Bone marrow (tissue), 2 donors: Measurements from ENCODE around the gene DOCK9.

ENCODE experiments used
- DNase-seq, 2 donors: peaks; one replicate each; lab custom pipeline; 2025; lab: John Stamatoyannopoulos, UW

DOCK9 gene

DNA sequence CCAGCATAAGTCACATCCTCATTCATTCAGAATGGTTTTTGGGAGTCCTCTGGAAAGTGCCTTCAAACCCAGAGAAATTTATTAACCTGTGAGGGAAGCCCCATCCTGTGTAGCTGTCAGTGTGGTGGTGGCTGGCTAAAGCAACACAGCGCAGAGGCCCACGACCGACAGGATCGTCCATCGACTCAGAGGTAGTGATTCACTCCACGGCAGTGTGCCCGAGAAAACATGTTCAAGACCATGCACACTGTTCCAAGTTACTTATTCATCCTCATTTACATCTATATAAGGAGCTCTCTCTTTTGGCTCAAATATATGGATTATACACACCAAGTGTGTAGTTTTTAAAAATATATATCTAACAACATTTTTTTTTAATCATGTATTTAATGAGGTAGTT, 129.1 kb downstream of the DOCK9 start:
- DNase-seq: no peak

DNA sequence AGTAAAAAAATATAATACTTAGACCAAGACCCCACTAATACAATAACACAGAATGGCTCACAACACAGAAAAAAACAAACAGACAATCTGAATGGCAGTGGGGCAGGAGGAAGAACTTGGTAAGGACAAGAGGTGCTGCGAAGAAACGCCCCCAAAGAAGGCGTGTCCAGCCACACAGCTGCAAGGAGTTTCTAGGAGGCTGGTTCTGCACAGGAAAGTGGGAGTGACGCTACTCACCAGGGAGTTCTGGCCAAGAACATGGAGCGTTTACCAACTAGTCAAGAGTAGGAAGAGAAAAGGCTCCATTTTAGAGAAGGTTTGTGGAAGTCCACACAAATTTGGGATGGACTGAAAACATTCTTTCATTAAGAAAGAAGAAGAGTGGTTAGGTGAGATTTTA, 130.1 kb downstream of the DOCK9 start:
- DNase-seq: peak in 1 of 2 donors; percentile 41

DNA sequence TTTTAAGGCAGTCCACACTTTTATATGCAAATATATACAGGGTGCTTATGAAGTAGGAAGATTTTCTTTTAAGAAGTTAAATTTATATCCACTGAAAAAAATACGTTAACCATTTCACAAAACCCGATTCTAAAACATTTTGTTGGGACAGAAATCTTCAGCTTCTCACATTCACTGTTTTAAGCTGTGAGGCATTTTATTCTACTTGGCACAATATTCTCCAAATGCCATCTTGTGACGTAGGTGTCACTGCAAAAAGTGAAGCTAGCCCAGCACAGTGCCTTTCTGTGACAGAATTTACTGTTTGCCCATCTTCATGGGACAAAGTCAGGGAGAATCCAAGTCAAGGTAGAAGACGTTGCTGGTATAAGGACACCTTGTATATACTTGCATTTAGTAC, 130.9 kb downstream of the DOCK9 start:
- DNase-seq: no peak

DNA sequence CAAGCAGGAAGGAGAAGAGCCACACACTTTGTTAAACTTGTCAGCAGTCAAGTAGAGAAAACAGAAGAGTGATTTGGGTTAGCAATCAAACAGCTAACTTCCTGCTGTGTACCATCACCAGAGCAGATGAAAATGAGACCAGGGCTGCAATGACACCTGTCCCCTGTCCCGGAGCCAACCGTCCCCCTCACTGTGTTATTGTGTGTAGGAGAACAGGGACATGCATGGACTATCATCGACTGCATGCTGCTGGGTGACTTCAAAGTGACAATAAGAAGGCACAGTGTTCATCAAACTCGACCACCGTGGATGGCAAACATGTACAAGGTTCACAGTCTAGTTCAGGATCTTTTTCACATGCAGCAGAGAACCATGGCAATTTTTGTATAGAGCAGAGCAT, 131.3 kb downstream of the DOCK9 start:
- DNase-seq: no peak

DNA sequence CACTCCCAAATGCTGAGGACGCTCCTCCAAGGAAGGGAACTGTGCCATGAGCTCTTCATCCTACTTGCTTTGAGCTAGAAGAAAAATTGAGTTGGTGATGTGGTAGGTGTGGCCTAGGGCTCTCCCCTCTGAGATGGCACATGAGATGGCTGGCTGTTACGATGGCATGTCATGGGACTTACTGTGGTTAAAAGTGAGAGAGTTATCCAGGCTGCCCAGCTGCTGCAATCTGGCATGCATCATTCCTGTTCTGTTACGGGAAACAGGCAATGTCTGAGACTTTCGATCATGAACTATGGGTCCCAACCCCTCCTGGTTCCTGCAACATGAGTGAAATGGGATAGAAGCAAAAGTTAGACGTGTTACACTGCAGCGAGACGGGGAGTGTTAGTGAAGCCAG, 132.1 kb downstream of the DOCK9 start:
- no peak for DNase-seq

DNA sequence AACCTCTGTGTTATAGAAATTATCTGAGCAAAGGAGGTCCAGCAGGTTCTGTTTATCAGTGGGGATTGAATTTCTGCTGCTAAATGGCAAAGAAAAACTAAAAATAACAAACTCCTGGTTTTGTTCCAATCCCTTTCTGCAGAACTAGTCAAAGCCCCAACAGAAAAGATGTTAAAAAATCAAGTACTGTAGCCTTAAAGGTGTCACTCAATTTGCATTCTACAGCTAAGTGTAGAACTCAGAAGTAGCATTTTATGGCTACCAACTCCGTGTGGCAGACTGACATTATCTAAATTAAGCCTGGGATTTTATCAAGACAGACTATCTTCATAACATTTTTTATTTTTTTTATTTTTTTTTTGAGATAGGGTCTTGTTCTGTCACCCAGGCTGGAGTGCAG, 133.8 kb downstream of the DOCK9 start:
- DNase-seq: no peak

DNA sequence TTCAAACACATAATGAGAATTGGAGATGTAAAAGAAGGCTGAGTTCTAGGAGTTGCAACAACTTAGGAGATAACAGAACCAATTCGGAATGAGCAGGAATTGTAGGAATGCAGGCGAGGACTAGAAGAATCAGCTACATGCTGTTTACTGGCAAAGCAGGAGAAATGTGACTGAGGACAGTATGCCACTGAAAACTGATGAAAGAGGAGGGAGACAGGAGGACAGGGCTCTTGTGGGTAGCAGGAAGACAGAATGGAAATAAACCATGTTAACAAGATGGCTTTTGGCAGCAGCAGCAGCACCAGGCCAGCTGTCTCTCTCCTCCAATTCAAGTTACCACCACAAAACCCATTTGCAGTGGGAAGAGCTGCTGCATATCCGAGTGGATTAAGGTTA, 134.4 kb downstream of the DOCK9 start:
- no peak for DNase-seq

DNA sequence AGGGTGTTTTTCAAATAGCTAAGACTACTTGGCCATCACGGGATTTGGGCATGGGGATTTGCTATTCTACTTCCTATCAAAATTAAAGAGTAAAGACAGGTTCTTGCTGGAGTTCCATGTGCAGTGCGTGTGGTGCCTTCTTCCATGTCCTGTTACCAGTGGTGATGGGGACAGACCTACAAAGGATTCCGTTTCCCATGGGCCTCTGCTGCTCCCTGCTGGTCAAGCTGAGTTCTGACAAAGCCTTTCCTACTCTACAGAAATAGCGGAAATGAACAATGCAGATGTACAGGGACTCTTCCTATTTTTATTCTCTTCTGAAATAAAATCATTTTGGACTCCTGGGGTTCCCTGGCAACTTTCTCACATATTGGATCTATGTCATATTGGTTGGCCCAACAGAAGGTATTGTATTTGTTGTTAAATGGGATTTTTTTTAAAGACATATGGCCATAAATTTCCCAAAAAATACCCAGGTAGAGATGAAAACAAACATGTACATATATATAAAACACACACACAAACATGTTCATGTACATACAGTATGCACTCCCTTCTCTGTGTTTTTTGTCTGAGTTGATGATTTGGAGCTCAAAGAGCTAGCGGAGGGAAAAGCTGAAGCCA, 134.9 kb downstream of the DOCK9 start:
- DNase-seq: peak; percentile 11 to 82

DNA sequence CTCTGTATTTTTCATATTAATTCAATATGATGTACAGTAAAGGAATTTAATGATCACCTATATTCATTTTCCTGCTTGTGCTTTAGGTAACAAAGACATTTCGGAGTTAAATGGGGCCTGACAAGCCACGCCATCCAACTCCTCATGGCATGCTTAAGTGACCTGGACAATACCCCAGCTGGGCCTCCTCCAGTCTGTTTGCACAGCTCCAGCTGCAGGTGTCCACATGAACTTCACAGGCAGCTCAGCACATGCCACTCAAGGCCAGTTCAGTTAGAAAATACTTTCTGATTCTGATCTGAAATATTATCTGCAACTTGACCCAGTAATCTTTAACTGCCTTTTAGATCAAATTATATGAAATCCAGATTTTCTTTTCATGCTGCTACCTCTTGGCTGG, 135.8 kb downstream of the DOCK9 start:
- DNase-seq: no peak

DNA sequence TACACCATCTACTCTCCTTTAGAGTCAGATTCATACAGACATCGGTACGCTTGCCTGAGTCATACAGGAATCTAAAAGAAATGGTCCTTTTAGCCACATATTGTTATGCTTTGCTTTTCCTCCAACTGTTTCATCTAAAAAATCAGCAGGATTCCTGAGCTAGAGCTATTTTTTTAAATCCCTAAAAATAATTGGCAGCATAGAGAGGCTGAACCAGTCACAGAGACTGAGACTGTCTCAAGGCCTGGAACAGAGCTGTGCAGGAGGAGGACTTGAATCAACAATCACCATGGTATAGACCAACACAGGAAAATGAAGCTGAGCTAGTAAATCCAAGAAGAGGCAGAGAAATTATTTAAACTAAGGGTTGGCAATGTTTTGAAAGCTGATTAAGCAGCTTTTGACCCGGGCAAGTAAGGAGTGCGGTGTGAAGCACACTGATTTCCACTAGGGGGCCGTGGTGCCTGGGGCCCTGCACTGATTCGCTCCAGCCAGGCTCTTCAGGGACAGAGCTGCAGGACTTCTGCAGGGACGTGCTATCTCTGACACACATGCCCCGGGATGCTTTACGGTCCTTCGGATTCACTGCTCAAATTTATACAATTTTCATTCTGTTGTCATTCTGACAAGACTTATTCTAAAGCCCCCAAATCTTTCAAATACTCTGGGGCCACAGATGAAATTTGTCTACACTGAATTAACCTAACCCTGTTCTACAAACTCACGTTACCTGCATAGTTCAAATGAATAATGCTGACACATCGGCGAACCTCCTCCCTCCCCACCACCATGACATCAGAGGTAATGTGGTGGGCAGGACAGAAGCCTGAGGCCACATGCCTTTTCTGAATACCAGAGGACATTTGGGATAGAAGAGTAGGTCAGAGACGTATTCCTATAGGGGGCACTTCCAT, 137.8 kb downstream of the DOCK9 start:
- peak; percentile 1 to 45 for DNase-seq

DNA sequence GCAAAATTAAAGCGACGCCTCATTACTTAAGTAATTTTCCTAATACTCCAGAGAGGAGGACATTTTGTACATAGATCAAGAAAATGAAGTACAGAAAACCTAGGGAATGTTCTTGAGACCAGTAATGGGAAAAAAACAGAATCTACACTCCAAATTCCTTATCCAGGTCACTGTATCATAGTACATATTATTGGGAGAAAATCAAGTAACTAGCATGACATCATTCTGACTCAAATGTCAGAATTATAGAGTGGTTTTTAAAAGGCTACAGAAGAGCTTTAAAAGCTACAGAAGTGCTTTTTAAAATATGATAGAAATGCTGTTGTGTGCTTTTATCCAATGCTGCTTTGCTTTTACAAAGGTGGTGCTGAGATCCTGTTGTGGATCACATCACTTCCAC, 139.1 kb downstream of the DOCK9 start:
- DNase-seq: no peak

DNA sequence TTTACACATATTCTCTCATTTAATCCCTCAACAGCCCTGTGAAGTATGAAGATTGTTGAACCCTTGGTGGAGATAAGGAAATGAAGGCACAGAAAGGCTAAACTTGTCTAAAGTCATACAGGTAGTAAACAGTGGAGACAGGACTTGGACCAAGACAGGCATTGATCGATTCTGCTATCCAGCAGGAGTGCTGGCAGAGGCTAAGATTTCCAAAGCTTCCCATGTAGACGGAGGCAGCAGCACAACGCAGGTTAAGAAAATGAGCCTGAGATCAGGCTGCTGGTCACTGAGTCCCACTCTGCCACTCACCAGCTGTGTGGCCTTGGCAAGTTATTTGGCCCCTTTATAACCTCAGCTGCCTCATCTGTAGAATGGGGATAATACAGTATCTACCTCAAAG, 140.0 kb downstream of the DOCK9 start:
- no peak for DNase-seq

DNA sequence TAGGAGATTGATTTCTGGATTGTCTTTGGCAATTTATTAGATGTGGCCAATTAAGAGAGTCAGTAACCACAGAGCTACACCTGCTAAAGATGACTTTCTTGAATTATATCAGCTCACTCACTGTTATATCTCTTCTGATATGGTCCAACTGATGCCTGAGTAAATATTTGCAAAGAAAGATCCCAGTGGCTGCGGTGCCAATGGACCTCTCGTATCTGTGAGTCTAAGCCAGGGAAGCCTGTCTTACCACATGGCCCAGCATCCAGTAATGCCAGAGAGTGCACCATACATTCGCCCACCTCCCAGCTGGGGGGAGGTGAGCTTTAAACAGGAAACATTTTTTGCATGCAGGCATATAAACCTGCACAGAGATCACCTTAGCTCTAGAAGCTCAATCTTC, 142.7 kb downstream of the DOCK9 start:
- no peak for DNase-seq

DNA sequence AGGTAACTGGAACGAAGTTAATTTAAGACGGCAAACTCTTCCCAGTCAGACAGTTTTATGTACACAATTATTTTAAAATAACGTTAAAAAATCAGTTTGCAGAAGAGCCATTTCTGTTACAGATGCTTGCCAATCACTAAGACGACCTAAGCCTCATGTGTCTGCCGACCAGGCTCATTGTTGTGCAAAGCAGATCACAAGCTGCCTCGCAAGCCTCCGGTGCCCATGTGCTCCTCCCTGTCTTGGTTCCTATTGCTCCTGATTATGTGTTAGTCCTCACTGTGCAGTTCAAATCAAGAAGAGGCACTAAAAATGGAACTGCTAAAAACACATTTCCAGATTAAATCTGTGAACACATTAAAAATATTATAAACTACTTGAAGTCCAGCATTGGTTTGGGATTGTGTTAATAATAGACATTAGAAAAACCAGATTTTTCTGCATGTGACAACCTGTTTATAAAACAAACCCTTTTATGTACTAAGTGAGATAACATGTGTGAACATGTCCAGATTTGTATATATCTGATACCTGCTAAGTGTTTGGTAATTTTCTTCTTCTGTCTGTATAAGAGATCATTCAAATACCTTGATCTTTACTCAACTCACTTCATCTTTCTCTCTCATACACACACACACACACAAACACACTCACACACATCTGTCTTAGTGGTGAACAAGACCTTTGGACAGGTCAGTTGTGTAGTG, 143.5 kb downstream of the DOCK9 start:
- no peak for DNase-seq

DNA sequence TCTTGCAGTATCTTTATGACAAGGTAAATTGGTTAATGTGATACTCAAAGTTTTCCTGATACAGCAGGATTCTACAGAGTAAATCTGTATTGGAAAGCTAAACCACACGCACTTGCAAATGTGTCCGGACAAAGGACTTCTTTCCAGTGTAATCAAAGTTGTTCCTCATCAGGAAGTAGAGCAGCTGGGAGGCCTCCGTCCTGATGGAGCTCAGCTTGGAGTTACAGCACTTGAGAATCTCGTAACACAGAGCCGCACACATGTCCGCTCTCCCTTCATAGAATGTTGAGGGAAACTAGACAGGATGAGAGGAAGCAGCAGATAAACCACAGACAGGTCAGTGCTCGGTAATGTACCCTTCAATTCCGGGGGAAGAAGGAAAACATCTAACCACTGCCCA, 146.6 kb downstream of the DOCK9 start:
- DNase-seq: no peak

DNA sequence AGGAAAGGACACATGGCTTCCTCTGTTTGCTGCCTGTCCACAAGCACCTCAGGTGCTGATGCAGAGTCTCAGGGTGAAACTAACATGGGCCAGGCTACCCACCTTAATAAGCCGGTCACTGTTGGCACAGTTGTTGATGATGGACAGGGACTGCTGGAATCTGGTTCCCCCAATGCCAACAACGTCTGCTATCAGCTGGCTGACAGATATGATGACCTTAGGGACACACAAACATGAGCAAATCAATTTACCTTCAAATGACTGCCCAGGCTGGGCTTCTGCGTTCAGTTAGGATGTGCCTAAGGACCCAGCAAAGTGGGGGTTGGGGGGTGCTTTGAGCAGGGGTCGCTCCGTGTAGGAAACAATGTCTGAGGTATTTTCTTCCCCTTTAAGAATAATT, 148.3 kb downstream of the DOCK9 start:
- DNase-seq: no peak

DNA sequence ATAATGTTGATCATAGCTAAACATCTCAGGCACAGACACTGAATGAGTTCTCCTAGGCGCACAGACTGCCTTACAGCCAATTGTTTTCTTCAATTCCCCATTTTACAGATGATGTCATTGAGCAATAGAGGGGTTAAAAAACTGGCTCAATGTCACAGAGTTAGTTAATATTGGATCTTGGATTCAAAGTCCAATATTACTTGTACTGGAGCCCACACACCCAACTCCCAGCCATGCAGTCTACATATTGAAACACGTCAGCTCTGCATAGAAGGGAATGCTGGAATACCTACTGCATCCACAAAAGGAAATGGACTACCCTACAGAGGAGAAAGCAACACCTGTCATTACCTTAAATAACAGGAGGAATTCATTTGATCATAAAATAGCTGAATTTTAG, 149.2 kb downstream of the DOCK9 start:
- no peak for DNase-seq

DNA sequence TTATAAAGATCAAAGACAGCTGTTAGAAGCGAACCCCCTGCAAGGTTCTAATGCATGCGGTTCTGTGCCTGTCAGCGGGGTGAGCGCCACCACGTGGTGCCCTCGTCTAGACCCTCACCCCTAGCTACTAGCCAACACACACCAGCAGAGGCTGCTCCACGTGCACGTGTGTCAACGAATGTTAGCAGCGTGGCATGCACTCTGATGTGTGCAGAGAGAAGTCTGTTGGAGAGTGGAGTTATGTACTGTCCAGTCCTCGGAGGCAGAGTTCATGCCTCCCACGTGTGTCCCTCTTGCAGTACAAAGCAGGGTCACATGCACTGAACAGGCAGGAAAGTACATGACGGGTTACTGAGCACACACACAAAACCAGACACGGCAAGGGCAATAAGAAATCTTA, 150.4 kb downstream of the DOCK9 start:
- no peak for DNase-seq

DNA sequence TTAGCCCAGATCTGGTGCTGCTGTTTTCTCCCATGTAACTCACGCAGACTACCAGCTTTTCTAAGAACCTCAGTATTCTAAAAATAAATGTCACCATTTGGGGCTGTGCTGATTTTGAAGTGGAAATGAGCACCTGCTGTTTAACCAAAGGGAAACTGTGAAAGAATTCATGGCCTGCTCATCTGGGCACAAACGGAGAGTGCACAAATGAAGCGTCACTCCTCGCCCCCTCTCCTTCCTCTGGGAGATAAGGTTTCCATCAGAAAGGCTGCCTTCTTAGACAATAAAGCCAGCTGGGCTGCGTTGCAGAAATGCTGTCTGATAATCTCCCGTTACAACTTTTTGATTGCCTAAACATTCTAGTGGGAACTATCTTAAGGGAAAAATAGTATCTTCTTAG, 151.7 kb downstream of the DOCK9 start:
- DNase-seq: no peak

DNA sequence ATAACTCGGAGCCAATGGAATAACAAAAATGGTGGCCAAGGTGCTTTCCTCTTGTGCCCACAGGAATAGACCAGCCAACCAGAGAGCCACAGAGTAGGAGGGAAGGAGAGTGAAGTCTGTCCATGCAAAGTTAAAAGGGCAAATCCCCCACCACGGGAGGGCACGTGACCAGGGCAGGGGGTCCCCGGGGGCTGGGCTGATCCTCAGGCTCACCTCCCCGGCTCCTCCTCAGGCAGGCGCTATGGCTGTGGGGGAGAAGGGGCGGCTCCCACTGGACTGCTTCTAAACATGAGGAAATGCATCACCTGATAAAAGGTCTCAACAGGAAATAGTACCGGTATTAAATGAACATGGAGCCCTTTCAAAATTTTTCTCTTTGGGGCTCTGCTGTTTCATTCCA, 152.2 kb downstream of the DOCK9 start:
- no peak for DNase-seq

DNA sequence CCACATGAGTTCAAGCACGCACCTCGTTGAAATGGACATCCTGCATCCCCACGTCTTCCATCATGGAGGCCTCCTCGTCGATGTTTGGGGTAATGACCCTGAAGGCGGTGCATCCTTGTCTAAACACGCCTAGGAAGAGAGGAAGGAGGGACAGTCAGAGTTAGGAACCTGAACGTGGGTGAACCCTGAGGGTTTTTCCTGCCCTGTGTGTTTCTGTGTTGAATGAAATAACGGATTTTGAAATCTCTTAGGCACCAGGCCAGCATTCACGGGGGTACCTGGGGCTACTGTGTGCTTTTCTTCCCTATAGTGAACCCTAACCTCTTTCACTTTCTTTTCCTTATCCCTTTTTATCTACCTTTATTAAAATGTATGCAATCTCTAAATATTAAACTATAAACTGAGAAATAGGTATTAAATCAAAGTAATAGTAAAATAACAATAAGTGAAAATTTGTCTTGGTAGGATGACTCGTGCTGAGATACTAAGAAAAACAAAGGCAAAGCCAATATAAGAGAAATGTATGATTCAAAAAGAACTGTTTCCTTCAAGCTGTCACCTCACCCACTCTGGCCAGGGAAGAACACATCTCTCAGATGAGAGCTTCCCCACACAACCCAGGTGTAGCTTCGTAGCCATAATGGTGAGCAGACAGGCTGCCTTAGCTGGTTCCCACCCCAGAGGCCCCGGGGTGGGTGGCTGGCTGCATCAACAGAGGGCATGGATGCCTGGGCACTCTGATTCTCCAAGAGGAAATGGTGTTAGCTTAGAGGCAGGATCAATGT, 153.3 kb downstream of the DOCK9 start:
- no peak for DNase-seq

DNA sequence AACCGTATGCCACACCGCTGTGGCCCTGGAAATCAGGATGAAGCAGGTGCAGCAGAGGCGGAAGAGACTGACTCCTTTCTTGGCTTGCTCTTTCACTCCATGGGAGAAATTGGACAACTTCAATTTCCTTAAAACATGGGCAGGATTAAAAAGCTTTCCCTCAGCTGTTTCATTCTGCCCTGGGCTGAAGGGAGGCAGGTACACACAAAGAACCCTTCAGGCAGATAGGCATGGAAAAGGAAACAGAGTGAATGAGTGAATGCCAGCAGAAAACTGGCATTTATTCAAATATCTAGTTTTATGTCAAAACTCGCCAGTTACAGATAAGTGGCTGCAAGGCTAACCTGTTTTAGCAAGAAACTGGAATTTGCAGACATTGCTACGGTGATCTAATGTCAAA, 154.4 kb downstream of the DOCK9 start:
- DNase-seq: no peak
